ENCODE results near the gene TOR1B. TPM values are rescaled to one million over a fixed set of nuclear protein-coding genes. Genes with fewer than 3 reads are reported as not detected.
"Not testable (repeated sequence)": the region's sequence is repeated elsewhere in the genome, so short reads cannot be mapped to it uniquely, and the experiment has no call there.

TOR1B gene
- total and polyA plus RNA-seq, 4 donors = 12.8 to 31.9 (median 17.8) TPM

GRCh38 chr9:129775448-129775798 lies 27.6 kb upstream of the TOR1B start:
- no peak for DNase-seq (ENCODE audit: low spot score)
- Histone ChIP-seq H3K36me3 (ENCODE audit: control insufficient read depth in 4 of 4, insufficient read depth in 3 of 4, low read depth in 1 of 4, low read length in 3 of 4) (no peaks in the 10 kb centered on the region), H3K9me3 (ENCODE audit: control insufficient read depth in 4 of 4, low read length in 3 of 4) (no peaks in the 10 kb centered on the region), H3K4me3 (ENCODE audit: low read depth in 1 of 3, low read length in 3 of 3) (no peak overlapping the region), H3K27ac (ENCODE audit: low read depth in 1 of 2, low read length in 2 of 2) (no peak overlapping the region), H3K9ac (ENCODE audit: low read depth in 1 of 2, low read length in 2 of 2) (no peak overlapping the region), H3K4me1 (ENCODE audit: control insufficient read depth in 4 of 4, insufficient read depth in 4 of 4, low read length in 3 of 4) (no peaks in the 10 kb centered on the region), H3K27me3 (ENCODE audit: control insufficient read depth in 4 of 4, insufficient read depth in 4 of 4, low read length in 3 of 4) (no peaks in the 10 kb centered on the region)
- TF ChIP-seq REST (IDR thresholded peaks at IDR 0.05) (no peak), FOXA1 (IDR thresholded peaks at IDR 0.05) (no peak), RXRA (IDR thresholded peaks at IDR 0.05) (no peak), MAX (IDR thresholded peaks at IDR 0.05) (no peak), EGR1 (IDR thresholded peaks at IDR 0.05; ENCODE audit: low read depth in 2 of 2) (no peak), TAF1 (conservative IDR thresholded peaks at IDR 0.05) (no peak), YY1 (IDR thresholded peaks at IDR 0.05) (no peak), ZBTB33 (IDR thresholded peaks at IDR 0.05) (no peak), HNF4G (IDR thresholded peaks at IDR 0.05) (no peak), HNF4A (conservative IDR thresholded peaks at IDR 0.05) (no peak), NR2F2 (IDR thresholded peaks at IDR 0.05) (no peak), FOXA2 (IDR thresholded peaks at IDR 0.05) (no peak), GABPA (IDR thresholded peaks at IDR 0.05 in 1 of 2, conservative IDR thresholded peaks at IDR 0.05 in 1 of 2) (no peak), ATF3 (IDR thresholded peaks at IDR 0.05) (no peak), CTCF (IDR thresholded peaks at IDR 0.05; ENCODE audit: low read depth, low read length, missing input control) (no peak), RAD21 (IDR thresholded peaks at IDR 0.05) (no peak), JUND (IDR thresholded peaks at IDR 0.05) (no peak), SP1 (IDR thresholded peaks at IDR 0.05) (no peak)
- WGBS = 60% methylated on average over 2 of the region's 2 CpGs

GRCh38 chr9:129776096-129776495 lies 26.9 kb upstream of the TOR1B start:
- H3K36me3 ChIP-seq (ENCODE audit: control insufficient read depth in 4 of 4, insufficient read depth in 3 of 4, low read depth in 1 of 4, low read length in 3 of 4); H3K27ac ChIP-seq (ENCODE audit: low read depth in 1 of 2, low read length in 2 of 2); H3K27me3 ChIP-seq (ENCODE audit: control insufficient read depth in 4 of 4, insufficient read depth in 4 of 4, low read length in 3 of 4); H3K9me3 ChIP-seq (ENCODE audit: control insufficient read depth in 4 of 4, low read length in 3 of 4); H3K9ac ChIP-seq (ENCODE audit: low read depth in 1 of 2, low read length in 2 of 2); H3K4me3 ChIP-seq (ENCODE audit: low read depth in 1 of 3, low read length in 3 of 3); H3K4me1 ChIP-seq (ENCODE audit: control insufficient read depth in 4 of 4, insufficient read depth in 4 of 4, low read length in 3 of 4); DNase-seq (ENCODE audit: low spot score): not testable (repeated sequence)
- 94% methylated on average over 4 of the region's 4 CpGs for WGBS

All from liver (tissue), 9 donors.